ENCODE results near the gene COG2. TPM values are rescaled to one million over a fixed set of nuclear protein-coding genes. Genes with fewer than 3 reads are reported as not detected.

Gene COG2
- total and polyA plus RNA-seq, 2 of the 13 experiments (the other 11 are each of a cell fraction or from before 2014, with no cell fraction given): 16.8 to 36.3 TPM

DNA sequence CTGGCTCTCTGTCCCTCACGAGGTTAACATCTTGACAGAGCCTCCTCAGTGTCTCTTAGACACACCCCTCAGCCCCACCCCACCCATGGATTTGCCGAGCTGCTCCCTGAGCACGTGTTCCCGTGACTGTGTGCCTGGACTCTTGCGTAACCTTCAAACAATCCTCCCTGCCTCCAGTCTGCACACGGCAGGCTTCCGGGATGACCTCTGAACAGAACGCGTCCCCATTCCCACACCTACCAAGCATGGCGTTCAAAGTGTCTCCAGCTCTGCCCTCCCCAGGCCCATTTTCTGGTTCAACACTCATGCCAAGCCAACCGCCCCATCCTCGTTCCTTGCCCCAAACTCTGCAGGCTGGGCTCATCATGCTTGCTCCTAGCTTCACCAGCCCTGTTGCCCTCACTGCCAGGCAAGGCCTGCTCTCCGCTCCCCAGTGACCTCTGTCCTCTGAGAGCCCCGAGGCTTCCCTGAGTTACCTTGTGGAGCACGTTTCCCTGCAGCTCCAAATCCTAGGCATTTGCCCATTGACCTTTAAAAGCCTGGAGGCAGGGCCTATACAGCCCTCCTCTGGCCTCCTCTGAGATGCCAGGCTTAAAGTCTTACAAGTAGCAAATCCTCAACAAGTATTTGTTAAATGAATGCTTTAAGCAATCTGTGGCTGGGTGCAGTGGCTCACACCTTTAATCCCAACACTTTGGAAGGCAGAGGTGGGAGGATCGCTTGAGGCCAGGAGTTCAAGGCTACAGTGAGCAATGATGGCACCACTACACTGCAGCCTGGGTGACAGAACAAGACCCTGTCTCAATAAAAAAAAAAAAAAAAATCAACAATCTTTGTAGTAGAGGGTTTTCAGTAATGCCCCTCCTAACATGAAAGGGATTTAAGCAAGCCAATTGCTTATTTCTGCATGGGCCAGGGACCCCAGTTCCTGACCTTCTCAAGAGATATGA, 66.6 kb downstream of the COG2 start (continued):
- no peak for TF ChIP-seq ZNF224 (CRISPR knock-in tag; IDR thresholded peaks at IDR 0.05)
- TF ChIP-seq ATAD3A (CRISPR knock-in tag; IDR thresholded peaks at IDR 0.05): no peak
- no peak for TF ChIP-seq ZFP36 (IDR thresholded peaks at IDR 0.05; ENCODE audit: borderline replicate concordance, low read depth, low read length, partially characterized antibody)
- TF ChIP-seq SMYD3 (CRISPR knock-in tag; IDR thresholded peaks at IDR 0.05): peak; percentile 25; the same call in 1 of the 2 replicates
- TF ChIP-seq ZNF121 (CRISPR knock-in tag; IDR thresholded peaks at IDR 0.05): peak; percentile 42; the same call in 1 of the 2 replicates
- no peak for TF ChIP-seq RAD51 (IDR thresholded peaks at IDR 0.05; ENCODE audit: borderline replicate concordance)
- TF ChIP-seq RBFOX2 (IDR thresholded peaks at IDR 0.05; ENCODE audit: low read depth, low read length): peak; percentile 9; the same call in 1 of the 2 replicates
- TF ChIP-seq ELF1 (CRISPR knock-in tag; IDR thresholded peaks at IDR 0.05): peak; percentile 91
- no peak for TF ChIP-seq NCOA5 (CRISPR knock-in tag; IDR thresholded peaks at IDR 0.05)
- no peak for TF ChIP-seq HHEX (CRISPR knock-in tag; IDR thresholded peaks at IDR 0.05)
- TF ChIP-seq ZNF652 (CRISPR knock-in tag; IDR thresholded peaks at IDR 0.05; ENCODE audit: borderline replicate concordance, low read depth): peak; percentile 72
- TF ChIP-seq HIC2 (CRISPR knock-in tag; IDR thresholded peaks at IDR 0.05; ENCODE audit: low read depth): no peak
- TF ChIP-seq FOXC1 (CRISPR knock-in tag; IDR thresholded peaks at IDR 0.05; ENCODE audit: borderline replicate concordance): peak; percentile 92
- no peak for TF ChIP-seq ZNF776 (CRISPR knock-in tag; IDR thresholded peaks at IDR 0.05)
- 0 out of 2 replicates have a peak, but pooled peaks have one; percentile 23 for TF ChIP-seq TP53 (CRISPR knock-in tag; conservative IDR thresholded peaks at IDR 0.05)
- TF ChIP-seq, protein P1, sequence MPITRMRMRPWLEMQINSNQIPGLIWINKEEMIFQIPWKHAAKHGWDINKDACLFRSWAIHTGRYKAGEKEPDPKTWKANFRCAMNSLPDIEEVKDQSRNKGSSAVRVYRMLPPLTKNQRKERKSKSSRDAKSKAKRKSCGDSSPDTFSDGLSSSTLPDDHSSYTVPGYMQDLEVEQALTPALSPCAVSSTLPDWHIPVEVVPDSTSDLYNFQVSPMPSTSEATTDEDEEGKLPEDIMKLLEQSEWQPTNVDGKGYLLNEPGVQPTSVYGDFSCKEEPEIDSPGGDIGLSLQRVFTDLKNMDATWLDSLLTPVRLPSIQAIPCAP (CRISPR knock-in tag; IDR thresholded peaks at IDR 0.05; ENCODE audit: low read depth): no peak
- TF ChIP-seq FOXJ3 (CRISPR knock-in tag; IDR thresholded peaks at IDR 0.05; ENCODE audit: borderline replicate concordance): no peak
- TF ChIP-seq GPBP1L1 (CRISPR knock-in tag; IDR thresholded peaks at IDR 0.05): no peak
- no peak for TF ChIP-seq ZNF264 (CRISPR knock-in tag; IDR thresholded peaks at IDR 0.05)
- peak; percentile 62; the same call in 1 of the 2 replicates for TF ChIP-seq PRMT3 (CRISPR knock-in tag; IDR thresholded peaks at IDR 0.05; ENCODE audit: borderline replicate concordance, low read depth)
- 0 out of 2 replicates have a peak, but pooled peaks have one; percentile 11 for TF ChIP-seq ADNP (CRISPR knock-in tag; IDR thresholded peaks at IDR 0.05)
- TF ChIP-seq SAP130 (CRISPR knock-in tag; IDR thresholded peaks at IDR 0.05; ENCODE audit: low read depth): peak; percentile 99
- peak; percentile 99 for TF ChIP-seq MXI1 (IDR thresholded peaks at IDR 0.05; ENCODE audit: borderline replicate concordance, low read depth, low read length)
- no peak; the same call in 1 of the 2 replicates for TF ChIP-seq ZNF546 (CRISPR knock-in tag; conservative IDR thresholded peaks at IDR 0.05)
